ENCODE data around the gene GMFB.

GMFB gene

DNA sequence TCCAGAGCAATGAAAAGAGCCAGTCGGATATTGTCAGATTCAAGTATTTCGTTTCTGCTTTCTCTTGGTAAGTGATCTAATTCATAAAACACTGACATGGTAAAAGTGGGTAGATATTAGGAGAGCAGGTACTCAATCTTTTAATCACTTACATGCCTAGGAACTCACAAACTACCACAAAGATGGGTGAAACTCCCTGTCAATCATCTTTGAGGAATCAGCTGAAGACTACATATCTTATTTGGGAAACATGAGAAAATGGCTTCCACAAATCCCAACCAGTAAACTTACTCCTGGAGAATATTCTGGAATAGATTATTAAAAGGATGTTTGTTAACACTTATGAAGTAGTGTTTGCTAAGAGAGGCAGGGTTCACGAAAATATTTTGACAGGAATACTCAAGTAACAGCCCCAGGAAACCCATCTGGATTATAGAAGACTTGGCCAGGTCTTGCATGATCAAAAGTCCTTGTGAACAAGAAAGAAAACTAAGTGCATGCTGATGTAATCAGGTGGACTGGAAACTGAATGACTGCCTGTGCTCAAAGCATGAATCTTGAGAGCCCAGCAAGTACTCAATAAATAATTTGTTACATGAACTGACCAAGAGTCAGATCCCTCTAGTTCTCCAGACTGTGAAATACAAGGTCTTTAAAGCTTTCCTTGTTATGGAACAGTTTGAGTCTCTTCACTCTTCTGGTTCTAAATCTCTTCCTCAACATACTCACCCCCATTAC is 63.1 kb downstream of the GMFB start:
- H3K27ac ChIP-seq (ENCODE audit: low read length), result no peak overlapping the region
- no peaks in the 10 kb centered on the region for H3K9me3 ChIP-seq (ENCODE audit: control insufficient read depth in 1 of 2, low read length in 2 of 2)
- H3K36me3 ChIP-seq (ENCODE audit: control insufficient read depth in 1 of 2, insufficient read depth in 2 of 2, low read length in 2 of 2), result peaks cover 36 to 40% of the 10 kb centered on the region in 2 donors
- no peak overlapping the region for H3K4me3 ChIP-seq (ENCODE audit: low read depth in 1 of 2, low read length in 2 of 2)
- H3K4me1 ChIP-seq (ENCODE audit: control insufficient read depth in 1 of 2, insufficient read depth in 2 of 2, low read length in 2 of 2), result peaks cover 0 to 3% of the 10 kb centered on the region in 2 donors
- H3K27me3 ChIP-seq (ENCODE audit: low read depth, low read length), result no peaks in the 10 kb centered on the region

DNA sequence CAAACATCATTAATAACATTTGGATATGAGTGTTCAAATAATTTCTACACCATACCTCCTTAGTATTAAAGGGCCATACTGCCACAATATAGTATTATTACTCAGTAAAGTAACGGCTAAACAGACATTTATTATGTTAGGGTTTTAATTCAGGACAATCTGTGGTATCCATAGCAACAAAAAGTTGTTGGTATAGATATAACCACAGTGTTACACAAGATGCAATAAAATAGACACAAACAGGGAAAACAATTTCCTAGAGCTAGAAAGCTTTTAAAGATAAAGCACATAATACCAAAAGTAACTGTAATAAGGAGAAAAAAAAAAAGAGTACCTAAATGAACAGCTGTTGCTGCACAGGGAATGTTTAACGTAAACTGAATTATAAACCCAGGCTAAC is 63.7 kb downstream of the GMFB start:
- H3K36me3 ChIP-seq (ENCODE audit: control insufficient read depth in 1 of 2, insufficient read depth in 2 of 2, low read length in 2 of 2), result peaks cover 33 to 34% of the 10 kb centered on the region in 2 donors
- peaks cover 0 to 9% of the 10 kb centered on the region in 2 donors for H3K4me1 ChIP-seq (ENCODE audit: control insufficient read depth in 1 of 2, insufficient read depth in 2 of 2, low read length in 2 of 2)
- H3K27ac ChIP-seq (ENCODE audit: low read length), result no peak overlapping the region
- no peaks in the 10 kb centered on the region for H3K9me3 ChIP-seq (ENCODE audit: control insufficient read depth in 1 of 2, low read length in 2 of 2)
- H3K4me3 ChIP-seq (ENCODE audit: low read depth in 1 of 2, low read length in 2 of 2), result no peak overlapping the region
- H3K27me3 ChIP-seq (ENCODE audit: low read depth, low read length), result no peaks in the 10 kb centered on the region
